MCF 10A (cell line): ENCODE data around the gene LEMD2. TPM values are rescaled to one million over a fixed set of nuclear protein-coding genes. Genes with fewer than 3 reads are reported as not detected.
A peak's percentile ranks its signal among the peaks of the same experiment; 100 is the strongest.

Experiments used
- BruUV-seq: library from RNA; stranded (reverse); fragments of 400-500 nt; replicated peaks from 2 replicates; lab custom pipeline; 2021; lab: Mats Ljungman, UMichigan
- CTCF ChIA-PET: fragments of 300-600 bp; sonication (Branson Sonifier 250); formaldehyde crosslinking; extraction: SDS; loops from one replicate; lab custom pipeline; 2021; ENCODE audit warnings: antibody characterized with exemption, inconsistent platforms; lab: Yijun Ruan, JAX
- POLR2A ChIA-PET: fragments of 300-600, 350-650 bp; sonication (Branson Sonifier 250); formaldehyde crosslinking; extraction: SDS; loops from one replicate; lab custom pipeline; 2020; ENCODE audit warnings: antibody characterized with exemption, inconsistent platforms; lab: Yijun Ruan, JAX
- DNase-seq: peaks from one replicate; pipeline ENCODE4 v3.0.0-alpha.2; 2018; ENCODE audit not compliant: unreplicated experiment
- H3K27ac Mint-ChIP-seq: one replicate; pipeline ENCODE4 v1.8.0; 2022; ENCODE audit warnings: mild to moderate bottlenecking, low read depth, mixed read lengths; ENCODE audit not compliant: unreplicated experiment
- H3K27me3 Mint-ChIP-seq: one replicate; pipeline ENCODE4 v1.8.0; 2022; ENCODE audit warnings: mixed read lengths; ENCODE audit not compliant: insufficient read depth, unreplicated experiment
- H3K36me3 Mint-ChIP-seq: one replicate; pipeline ENCODE4 v1.8.0; 2022; ENCODE audit warnings: mild to moderate bottlenecking, moderate library complexity, mixed read lengths; ENCODE audit not compliant: insufficient read depth, unreplicated experiment
- H3K4me1 Mint-ChIP-seq: one replicate; pipeline ENCODE4 v1.8.0; 2022; ENCODE audit warnings: mixed read lengths; ENCODE audit not compliant: insufficient read depth, unreplicated experiment
- H3K4me3 Mint-ChIP-seq: one replicate; pipeline ENCODE4 v1.8.0; 2022; ENCODE audit warnings: mild to moderate bottlenecking, moderate library complexity, mixed read lengths; ENCODE audit not compliant: unreplicated experiment
- H3K9me3 Mint-ChIP-seq: one replicate; pipeline ENCODE4 v1.8.0; 2022; ENCODE audit warnings: mixed read lengths; ENCODE audit not compliant: unreplicated experiment
- intact Hi-C: fragments of 100-400 bp; cut with micrococcal nuclease; formaldehyde crosslinking; loops from 2 replicates; pipeline ENCODE4 v1.14.1; 2022
- total RNA-seq: library from RNA; stranded (reverse); gene quantifications from 2 replicates; pipeline ENCODE4 v1.2.3, GENCODE V29; 2022
- TF ChIP-seq, protein P1 (sequence below): fragments of 200-600 bp; IDR thresholded peaks from one replicate; pipeline ENCODE4 v1.8.0; 2022; ENCODE audit warnings: antibody characterized with exemption, mild to moderate bottlenecking; ENCODE audit not compliant: unreplicated experiment

The LEMD2 gene
- total RNA-seq, 1 experiment from 2014 or later, result 70.5 TPM

DNA sequence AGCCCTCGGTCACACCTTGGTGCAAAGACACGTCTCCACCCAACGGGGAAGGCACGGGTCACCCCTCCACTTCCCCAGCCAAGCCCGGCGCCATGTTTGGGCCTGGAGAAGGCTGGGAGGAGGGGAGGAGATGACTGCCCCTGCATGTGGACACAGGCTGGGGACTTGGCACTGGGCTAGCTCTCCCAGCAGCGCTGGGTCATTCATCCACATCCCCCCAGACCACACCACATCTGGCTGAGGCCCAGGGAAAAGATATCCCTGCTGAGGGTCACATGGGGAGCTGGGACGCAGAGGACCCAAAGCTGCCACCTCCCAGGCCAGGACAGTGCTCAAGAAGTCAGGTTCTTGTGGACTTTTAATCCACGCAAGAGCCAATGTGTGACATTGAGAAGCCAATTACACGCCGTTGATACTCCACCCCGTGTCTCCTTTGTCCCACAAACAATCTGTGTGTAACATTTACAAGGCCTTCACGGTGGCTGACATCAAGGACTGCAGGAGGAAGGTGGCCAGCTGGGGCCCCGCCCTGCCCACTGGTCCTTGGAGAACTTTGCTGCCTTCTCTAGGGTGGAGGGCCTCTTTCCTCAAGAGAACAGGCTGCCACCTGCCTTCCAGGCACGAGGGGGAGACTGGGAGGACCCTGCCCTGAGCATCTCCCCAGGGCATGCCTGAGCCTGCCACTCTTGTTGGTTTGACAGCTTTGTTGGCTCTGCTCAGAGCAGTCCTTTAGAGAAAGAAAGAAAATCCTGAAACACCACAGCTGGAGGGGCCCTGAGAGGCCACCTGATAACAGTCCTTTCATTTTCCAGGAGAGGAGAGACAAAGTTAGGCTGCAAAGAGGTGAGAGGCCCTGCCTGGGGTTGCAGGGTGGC is 36.9 kb downstream of the LEMD2 start:
- CTCF ChIA-PET, result interaction anchor here (0.7 to 12.4 kb wide), 5 partner anchors 8 to 327 kb away, joined by 3 to 228 read pairs (median 6); partner anchors contain the start of gene UQCC2
- Mint-ChIP-seq H3K4me1 (peaks cover 39% of the 10 kb centered on the region), H3K9me3 (no peaks in the 10 kb centered on the region), H3K27me3 (no peaks in the 10 kb centered on the region), H3K4me3 (no peak overlapping the region), H3K27ac (peak overlapping the region; percentile 61), H3K36me3 (no peaks in the 10 kb centered on the region)
- POLR2A ChIA-PET, result interaction anchor here (0.6 to 1.5 kb wide), 6 partner anchors 15 to 219 kb away, joined by 3 to 5 read pairs (median 3); partner anchors contain the start of gene UQCC2
- peak; percentile 38 for DNase-seq
- BruUV-seq, result no TSS peak
- intact Hi-C loops, result no loop called here
- TF ChIP-seq, protein P1, sequence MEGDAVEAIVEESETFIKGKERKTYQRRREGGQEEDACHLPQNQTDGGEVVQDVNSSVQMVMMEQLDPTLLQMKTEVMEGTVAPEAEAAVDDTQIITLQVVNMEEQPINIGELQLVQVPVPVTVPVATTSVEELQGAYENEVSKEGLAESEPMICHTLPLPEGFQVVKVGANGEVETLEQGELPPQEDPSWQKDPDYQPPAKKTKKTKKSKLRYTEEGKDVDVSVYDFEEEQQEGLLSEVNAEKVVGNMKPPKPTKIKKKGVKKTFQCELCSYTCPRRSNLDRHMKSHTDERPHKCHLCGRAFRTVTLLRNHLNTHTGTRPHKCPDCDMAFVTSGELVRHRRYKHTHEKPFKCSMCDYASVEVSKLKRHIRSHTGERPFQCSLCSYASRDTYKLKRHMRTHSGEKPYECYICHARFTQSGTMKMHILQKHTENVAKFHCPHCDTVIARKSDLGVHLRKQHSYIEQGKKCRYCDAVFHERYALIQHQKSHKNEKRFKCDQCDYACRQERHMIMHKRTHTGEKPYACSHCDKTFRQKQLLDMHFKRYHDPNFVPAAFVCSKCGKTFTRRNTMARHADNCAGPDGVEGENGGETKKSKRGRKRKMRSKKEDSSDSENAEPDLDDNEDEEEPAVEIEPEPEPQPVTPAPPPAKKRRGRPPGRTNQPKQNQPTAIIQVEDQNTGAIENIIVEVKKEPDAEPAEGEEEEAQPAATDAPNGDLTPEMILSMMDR, result no peak

DNA sequence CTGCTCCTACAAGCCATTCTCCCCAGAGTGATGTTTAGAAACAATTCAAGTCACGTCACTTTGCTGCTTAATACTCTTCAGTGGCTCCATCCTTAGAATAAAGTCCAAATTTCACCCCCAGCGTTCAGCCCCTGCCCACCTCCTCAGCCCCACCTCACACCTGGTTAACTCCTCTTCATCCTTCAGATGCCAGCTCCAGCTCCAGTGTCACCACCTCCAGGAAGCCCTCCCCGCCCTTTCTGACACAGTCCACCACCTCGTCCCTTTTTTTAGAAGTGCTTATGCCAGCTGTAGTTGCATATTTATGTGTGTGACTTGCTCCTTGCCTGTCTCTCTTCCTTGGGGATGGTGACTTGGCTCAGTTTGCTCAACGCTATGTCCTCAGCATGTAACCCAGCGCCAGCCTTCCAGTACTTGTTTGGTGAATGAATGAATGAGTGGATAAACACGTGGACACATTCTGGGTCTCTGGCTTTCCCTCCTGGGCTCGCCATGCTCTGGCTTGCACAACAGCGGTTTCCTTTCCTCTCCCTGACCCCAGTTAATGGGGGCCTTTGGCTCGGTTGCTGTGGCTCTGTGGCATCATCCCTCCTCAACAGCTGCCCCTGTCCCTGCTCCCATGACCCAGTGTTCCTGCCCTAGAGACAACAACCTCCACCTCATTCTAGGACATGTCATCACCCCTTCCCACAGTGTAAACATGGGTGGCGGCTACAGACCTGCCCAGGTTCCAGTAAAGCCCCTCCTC is 38.5 kb downstream of the LEMD2 start:
- peak overlapping the region; percentile 61 for H3K27ac Mint-ChIP-seq
- DNase-seq, result no peak
- H3K36me3 Mint-ChIP-seq, result no peaks in the 10 kb centered on the region
- ChIA-PET POLR2A (interaction anchor here (0.7 to 1.5 kb wide), 6 partner anchors 9 to 197 kb away, joined by 3 to 5 read pairs (median 3); no protein-coding TSS in a partner anchor), CTCF (interaction anchor here (0.5 to 12.4 kb wide), 6 partner anchors 13 to 403 kb away, joined by 3 to 228 read pairs (median 5); partner anchors contain the start of gene UQCC2)
- no peaks in the 10 kb centered on the region for H3K9me3 Mint-ChIP-seq
- TF ChIP-seq, protein P1, result no peak
- intact Hi-C loops, result no loop called here
- no TSS peak for BruUV-seq
- H3K4me3 Mint-ChIP-seq, result no peak overlapping the region
- H3K27me3 Mint-ChIP-seq, result no peaks in the 10 kb centered on the region
- peaks cover 48% of the 10 kb centered on the region for H3K4me1 Mint-ChIP-seq

DNA sequence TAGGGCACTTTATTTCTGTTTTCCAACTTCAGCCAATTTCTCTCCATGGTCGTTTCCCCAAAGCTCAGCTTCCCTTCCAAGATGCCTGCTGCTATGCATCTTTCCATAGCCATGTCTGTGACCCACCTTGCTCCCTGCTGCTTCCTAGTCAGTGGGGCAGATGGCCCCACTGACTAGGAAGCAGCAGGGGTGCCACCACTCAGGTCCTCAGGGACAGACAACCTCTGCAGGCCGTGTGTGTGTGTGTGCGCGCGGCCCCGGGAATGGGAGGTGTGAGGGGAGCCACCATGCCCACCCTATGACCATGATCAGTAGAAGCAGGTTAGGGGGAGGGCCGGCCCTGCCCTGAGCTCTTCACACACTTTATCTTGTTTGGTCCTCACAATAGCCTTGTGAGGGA is 39.5 kb downstream of the LEMD2 start:
- Mint-ChIP-seq H3K36me3 (no peaks in the 10 kb centered on the region), H3K27me3 (no peaks in the 10 kb centered on the region), H3K27ac (no peak overlapping the region), H3K4me3 (no peak overlapping the region), H3K9me3 (no peaks in the 10 kb centered on the region), H3K4me1 (peaks cover 56% of the 10 kb centered on the region)
- ChIA-PET POLR2A (interaction anchor here (0.6 kb wide), 1 partner anchor 199 kb away, joined by 3 read pairs; no protein-coding TSS in a partner anchor), CTCF (interaction anchor here (0.6 to 12.4 kb wide), 3 partner anchors 14 to 414 kb away, joined by 3 to 228 read pairs (median 20); partner anchors contain the start of gene UQCC2)
- no TSS peak for BruUV-seq
- TF ChIP-seq, protein P1, result no peak
- intact Hi-C loops, result no loop called here
- DNase-seq, result no peak

DNA sequence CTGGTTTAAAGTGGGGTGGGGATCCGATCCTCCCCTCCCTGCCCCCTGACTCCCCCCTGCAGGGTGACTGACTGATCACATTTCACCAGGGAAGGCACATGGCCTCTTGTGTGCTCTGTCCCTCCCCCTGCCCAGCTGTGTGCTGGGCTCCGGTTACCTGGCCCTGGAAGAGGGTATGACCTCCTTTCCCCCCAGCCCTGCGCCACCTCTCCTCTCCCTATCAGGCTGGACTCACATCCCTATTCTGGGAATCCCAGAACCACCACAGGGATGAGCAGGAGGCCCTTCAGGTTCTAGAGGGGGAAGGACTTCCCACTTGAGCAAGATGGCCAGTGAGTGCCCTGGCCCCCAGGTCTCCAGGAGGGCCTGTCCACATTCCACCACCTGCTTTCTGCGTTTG is 40.1 kb downstream of the LEMD2 start:
- BruUV-seq, result no TSS peak
- Mint-ChIP-seq H3K36me3 (no peaks in the 10 kb centered on the region), H3K4me3 (no peak overlapping the region), H3K9me3 (no peaks in the 10 kb centered on the region), H3K27me3 (no peaks in the 10 kb centered on the region), H3K4me1 (peaks cover 61% of the 10 kb centered on the region), H3K27ac (no peak overlapping the region)
- DNase-seq, result no peak
- TF ChIP-seq, protein P1, result no peak
- ChIA-PET POLR2A (no interaction called here), CTCF (interaction anchor here (6.6 to 12.4 kb wide), 2 partner anchors 15 to 36 kb away, joined by 69 to 228 read pairs; partner anchors contain the start of gene UQCC2)
- intact Hi-C loops, result no loop called here
